Neutrophil (primary cell): ENCODE data around the gene GPS1.

Experiments
- H3K27ac ChIP-seq: fragments of 200-600 bp; sonication (generic); 2 replicates; pipeline ENCODE4 v1.5.1; 2016; ENCODE audit warnings: mild to moderate bottlenecking, moderate library complexity
- H3K27me3 ChIP-seq: fragments of 200-600 bp; sonication (generic); 2 replicates; pipeline ENCODE4 v1.6.0; 2016; ENCODE audit warnings: mild to moderate bottlenecking
- H3K36me3 ChIP-seq: fragments of 200-600 bp; sonication (generic); 2 replicates; pipeline ENCODE4 v1.5.1; 2017
- H3K4me1 ChIP-seq, 2 experiments: fragments of 200-600 bp in 1 of 2; sonication (generic) in 1 of 2; 1 replicate in 1 of 2; 2 replicates in 1 of 2; pipeline versions ENCODE4 v1.5.1 to v1.6.1; 2013 to 2016; ENCODE audit warnings: low read depth in 1 of 2, low read length in 1 of 2, mild to moderate bottlenecking in 1 of 2, moderate library complexity in 1 of 2; ENCODE audit not compliant: control insufficient read depth in 1 of 2, insufficient read depth in 1 of 2
- H3K4me3 ChIP-seq, 2 experiments: fragments of 200-600 bp in 1 of 2; sonication (generic) in 1 of 2; 1 replicate in 1 of 2; 2 replicates in 1 of 2; pipeline ENCODE4 v1.5.1; 2013 to 2016; ENCODE audit warnings: low read depth in 1 of 2, low read length in 1 of 2, mild to moderate bottlenecking in 1 of 2, moderate library complexity in 1 of 2
- H3K9me3 ChIP-seq: fragments of 200-600 bp; sonication (generic); 2 replicates; pipeline ENCODE4 v1.5.1; 2016
- TF ChIP-seq, protein P1 (sequence below): fragments of 200-600 bp; sonication (generic); IDR thresholded peaks from 2 replicates; pipeline ENCODE4 v1.5.1; 2016; ENCODE audit warnings: antibody characterized with exemption

GPS1 gene

DNA sequence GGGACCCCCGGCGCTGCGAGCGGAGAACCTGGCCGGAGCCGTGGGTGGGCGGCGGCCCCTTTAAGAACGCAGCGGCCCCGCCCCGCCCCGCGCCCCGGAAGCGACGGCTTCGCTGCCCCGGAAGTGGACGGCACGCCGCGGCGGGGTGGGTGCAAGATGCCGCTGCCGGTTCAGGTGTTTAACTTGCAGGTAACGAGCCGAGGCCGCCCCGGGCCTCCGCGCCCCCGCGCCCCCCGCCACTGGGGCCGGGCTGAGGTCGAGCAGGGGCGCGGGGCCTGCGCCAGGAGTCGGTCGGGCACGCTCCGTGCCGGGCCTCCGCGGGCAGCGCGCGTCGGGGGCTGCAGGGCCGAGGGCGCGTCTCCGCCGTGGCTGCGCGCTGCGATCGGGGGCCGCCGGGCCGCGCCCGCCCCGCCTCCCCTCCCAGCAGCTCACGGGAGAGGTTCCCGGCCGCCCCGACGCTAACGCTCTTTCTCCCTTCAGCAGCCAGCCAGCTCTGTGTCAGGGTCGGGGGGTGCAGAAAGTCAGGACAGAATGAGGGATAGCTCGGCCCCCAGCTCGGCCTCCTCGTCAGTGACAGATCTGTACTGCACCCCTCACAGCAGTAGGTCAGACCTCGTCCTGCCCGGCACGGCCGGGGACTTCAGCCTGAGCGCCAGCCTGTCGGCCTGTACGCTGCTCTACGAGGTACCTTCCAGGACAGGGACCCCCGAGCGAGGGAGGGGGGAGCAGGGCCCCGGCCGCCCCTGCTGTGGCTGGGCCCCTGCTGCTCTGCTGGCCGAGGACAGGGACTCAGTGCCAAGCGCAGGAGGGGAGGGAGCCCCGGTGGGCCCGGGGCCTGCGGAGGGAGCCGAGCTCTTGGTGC, at the start of gene GPS1, which contains the start of gene RFNG:
Gene GPS1 (plus strand): TSS at position 123 of the 862 bp plus-strand sequence. CDS start 34 bp downstream, at position 157.
Gene RFNG (minus strand): TSS at position 36 of the 862 bp plus-strand sequence. CDS start 45 bp downstream, outside the sequence.
- no peaks in the 10 kb centered on the region for H3K27me3 ChIP-seq
- peaks cover 62% of the 10 kb centered on the region for H3K36me3 ChIP-seq
- TF ChIP-seq, protein P1, sequence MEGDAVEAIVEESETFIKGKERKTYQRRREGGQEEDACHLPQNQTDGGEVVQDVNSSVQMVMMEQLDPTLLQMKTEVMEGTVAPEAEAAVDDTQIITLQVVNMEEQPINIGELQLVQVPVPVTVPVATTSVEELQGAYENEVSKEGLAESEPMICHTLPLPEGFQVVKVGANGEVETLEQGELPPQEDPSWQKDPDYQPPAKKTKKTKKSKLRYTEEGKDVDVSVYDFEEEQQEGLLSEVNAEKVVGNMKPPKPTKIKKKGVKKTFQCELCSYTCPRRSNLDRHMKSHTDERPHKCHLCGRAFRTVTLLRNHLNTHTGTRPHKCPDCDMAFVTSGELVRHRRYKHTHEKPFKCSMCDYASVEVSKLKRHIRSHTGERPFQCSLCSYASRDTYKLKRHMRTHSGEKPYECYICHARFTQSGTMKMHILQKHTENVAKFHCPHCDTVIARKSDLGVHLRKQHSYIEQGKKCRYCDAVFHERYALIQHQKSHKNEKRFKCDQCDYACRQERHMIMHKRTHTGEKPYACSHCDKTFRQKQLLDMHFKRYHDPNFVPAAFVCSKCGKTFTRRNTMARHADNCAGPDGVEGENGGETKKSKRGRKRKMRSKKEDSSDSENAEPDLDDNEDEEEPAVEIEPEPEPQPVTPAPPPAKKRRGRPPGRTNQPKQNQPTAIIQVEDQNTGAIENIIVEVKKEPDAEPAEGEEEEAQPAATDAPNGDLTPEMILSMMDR, result no peak
- H3K4me3 ChIP-seq, result peak within 1 kb of the TSS; percentile 64 to 65
- peaks cover 15 to 21% of the 10 kb centered on the region in 2 experiments for H3K4me1 ChIP-seq
- H3K27ac ChIP-seq, result peak within 1 kb of the TSS; percentile 57
- no peaks in the 10 kb centered on the region for H3K9me3 ChIP-seq

DNA sequence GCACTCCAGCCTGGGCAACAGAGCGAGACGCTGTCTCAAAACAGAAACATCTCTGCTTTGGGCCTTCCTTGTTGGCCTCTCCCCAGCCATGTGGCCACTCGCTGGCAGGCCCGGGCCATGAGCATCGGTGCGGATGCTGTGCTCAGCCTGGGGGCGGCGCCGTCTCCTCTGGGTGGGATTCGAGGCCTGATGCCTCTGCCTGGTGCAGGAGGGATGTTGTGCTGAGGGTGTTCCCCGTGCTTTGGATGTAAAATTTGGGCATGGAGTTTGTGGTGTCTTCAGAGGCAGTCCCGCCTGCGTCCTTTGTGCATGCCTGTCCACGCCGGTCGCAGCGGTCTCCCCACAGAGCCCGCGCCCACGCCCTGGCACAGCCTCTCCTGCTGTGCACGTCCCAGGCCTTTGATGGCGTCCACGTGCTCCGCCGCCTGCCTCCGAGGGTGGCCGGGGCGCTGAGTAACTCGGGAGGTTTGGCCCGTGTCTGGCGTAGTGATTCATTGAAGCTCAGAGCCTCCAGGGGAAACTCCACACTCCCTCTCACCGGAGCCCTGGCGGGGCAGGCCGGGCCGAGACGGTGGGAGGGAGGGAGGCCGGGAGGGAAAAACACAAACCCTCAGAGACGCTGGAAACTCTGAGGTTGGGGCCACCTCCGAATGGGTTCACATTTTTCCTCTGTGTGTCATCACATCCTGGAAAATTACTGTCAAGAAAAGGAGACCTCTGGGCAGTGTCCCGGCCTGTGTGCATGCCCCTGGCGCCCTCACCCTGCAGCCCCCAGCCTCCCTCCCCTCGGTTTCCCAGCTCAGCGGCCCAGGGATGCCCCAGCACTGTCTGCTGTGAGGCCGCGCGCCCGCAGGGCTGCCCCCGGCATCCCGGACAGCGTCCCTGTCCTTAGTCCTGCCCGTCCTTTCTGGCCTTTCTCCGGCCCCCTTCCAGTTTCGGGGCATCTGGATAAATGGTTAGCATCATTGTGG, 48.0 kb upstream of the GPS1 start:
- H3K9me3 ChIP-seq, result no peaks in the 10 kb centered on the region
- TF ChIP-seq, protein P1, result no peak
- no peaks in the 10 kb centered on the region for H3K36me3 ChIP-seq
- H3K4me1 ChIP-seq, result no peaks in the 10 kb centered on the region
- no peak overlapping the region for H3K4me3 ChIP-seq
- no peaks in the 10 kb centered on the region for H3K27me3 ChIP-seq
- no peak overlapping the region for H3K27ac ChIP-seq

DNA sequence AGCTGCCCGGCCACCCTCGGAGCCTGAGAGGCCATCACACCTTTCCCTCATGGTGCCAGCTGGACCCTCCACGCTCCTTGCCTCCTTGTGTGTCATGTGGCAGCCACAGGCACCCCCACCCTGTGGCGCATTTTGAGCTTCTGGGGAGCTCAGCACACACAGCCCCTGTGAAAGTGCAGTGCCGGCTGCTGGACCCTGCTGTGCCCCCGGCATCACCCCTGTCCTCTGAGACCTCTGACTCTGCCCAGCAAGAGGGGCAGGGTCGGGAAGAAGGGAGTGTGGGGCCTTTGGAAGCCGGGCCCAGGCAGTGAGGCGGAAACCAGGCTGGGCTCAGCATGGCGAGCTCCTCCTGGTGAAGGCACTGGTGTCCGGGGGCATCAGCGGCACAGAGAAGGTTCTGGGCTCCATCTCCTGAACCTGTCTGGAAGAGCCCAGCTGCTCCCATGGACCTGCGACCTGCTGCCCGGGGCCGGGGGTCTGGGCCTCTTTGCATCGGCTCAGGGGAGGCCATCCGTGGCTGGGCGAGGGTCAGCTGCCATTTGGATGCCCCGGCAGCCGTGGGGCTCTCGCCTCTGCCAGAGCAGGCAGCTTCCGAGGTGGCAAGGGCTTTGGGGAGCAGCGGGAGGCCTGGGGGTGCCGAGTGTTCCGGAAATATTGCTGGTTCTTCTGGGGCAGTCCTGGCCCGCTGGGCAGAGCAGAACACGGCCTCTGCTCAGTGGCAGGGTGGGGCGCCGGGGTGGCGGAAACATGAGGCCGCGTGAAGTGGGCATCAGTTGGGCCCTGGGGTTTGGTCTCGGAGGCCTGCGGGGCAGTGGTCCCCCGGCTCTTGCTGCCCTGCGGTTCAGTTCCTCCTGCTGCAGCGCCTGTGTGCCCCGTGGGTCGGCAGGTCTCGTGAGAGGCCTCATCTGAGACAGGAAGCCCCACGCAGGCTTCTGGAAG, 46.9 kb upstream of the GPS1 start:
- Histone ChIP-seq H3K9me3 (no peaks in the 10 kb centered on the region), H3K4me3 (no peak overlapping the region), H3K4me1 (no peaks in the 10 kb centered on the region), H3K27ac (no peak overlapping the region), H3K27me3 (no peaks in the 10 kb centered on the region), H3K36me3 (no peaks in the 10 kb centered on the region)
- TF ChIP-seq, protein P1, result no peak

- H3K36me3 ChIP-seq, result no peaks in the 10 kb centered on the region
These were observed 45.9 kb upstream of the GPS1 start for GRCh38 chr17:82005701-82006348.

More at GRCh38 chr17:82005701-82006348, 45.9 kb upstream of the GPS1 start:
- Histone ChIP-seq H3K4me3 (no peak overlapping the region), H3K9me3 (no peaks in the 10 kb centered on the region), H3K27me3 (no peaks in the 10 kb centered on the region), H3K4me1 (no peaks in the 10 kb centered on the region), H3K27ac (no peak overlapping the region)
- TF ChIP-seq, protein P1, result no peak
